HFF-Myc (cell line): ENCODE measurements around the gene SH3D19.
"Not testable (repeated sequence)": the region's sequence is repeated elsewhere in the genome, so short reads cannot be mapped to it uniquely, and the experiment has no call there.

ENCODE experiments used
- DNase-seq: peaks from one replicate; pipeline ENCODE4 v3.0.0-alpha.2; 2011; ENCODE audit warnings: low read depth; ENCODE audit errors: extremely low read depth
- H3K4me3 ChIP-seq: replicated peaks from 2 replicates; pipeline ENCODE4 v1.5.1; 2011; ENCODE audit warnings: low read depth, mild to moderate bottlenecking, control low read depth, low read length
- TF ChIP-seq, protein P1 (sequence below): IDR thresholded peaks from 2 replicates; pipeline ENCODE4 v1.5.1; 2012; ENCODE audit warnings: mild to moderate bottlenecking, low read depth, low read length, control low read depth; ENCODE audit errors: missing control alignments

SH3D19 gene

DNA sequence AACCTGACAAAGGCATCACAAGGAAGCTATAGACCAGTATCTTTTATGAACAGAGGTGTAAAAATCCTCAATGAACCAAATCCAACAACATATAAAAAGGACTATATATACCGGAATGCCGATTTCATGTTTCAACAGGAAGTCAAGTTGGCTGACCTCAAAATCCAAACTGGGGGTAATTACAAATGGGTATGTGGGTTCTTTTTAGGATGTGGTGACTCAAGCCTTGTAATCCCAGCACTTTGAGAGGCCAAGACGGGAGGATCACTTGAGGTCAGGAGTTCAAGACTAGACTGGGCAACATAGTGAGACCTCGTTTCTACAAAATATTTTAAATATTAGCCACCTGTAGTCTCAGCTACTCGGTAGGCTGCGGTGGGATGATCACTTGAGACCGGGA lies 38.0 kb downstream of the SH3D19 start:
- no peak for DNase-seq
- no peak overlapping the region for H3K4me3 ChIP-seq
- TF ChIP-seq, protein P1, sequence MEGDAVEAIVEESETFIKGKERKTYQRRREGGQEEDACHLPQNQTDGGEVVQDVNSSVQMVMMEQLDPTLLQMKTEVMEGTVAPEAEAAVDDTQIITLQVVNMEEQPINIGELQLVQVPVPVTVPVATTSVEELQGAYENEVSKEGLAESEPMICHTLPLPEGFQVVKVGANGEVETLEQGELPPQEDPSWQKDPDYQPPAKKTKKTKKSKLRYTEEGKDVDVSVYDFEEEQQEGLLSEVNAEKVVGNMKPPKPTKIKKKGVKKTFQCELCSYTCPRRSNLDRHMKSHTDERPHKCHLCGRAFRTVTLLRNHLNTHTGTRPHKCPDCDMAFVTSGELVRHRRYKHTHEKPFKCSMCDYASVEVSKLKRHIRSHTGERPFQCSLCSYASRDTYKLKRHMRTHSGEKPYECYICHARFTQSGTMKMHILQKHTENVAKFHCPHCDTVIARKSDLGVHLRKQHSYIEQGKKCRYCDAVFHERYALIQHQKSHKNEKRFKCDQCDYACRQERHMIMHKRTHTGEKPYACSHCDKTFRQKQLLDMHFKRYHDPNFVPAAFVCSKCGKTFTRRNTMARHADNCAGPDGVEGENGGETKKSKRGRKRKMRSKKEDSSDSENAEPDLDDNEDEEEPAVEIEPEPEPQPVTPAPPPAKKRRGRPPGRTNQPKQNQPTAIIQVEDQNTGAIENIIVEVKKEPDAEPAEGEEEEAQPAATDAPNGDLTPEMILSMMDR = no peak

DNA sequence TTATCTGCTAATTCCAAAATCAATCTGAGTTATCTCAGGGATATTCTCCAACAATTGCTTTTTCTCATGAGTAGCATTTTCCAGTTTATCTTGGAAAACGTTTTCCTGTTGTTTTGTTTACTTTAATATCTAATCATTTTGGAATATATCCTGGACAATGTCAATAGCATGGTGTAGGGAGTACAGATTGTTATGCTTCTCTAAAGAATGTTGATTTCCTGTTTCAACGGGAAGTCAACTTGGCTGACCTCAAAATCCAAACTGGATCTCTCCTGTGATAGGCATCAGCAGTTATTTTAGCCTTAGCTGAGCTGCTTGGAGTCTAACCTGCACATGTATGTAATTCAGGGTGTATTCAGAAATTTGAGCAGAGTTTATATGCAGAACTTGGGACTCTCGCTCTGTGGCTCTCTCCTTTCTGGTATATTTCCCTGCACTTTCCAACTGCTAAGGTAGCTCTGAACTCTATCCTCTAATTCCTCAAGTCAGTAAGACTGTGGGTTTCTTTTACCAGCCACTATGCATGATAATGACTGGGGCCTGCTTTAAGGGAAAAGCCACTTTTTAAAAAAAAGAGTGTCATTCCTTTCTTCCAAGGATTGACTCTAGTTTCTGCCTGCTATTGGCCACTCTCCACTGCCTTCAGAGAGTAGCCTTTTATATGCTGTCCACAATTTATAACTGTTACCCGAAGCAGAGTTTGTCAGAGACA lies 40.7 kb downstream of the SH3D19 start:
- DNase-seq = no peak
- TF ChIP-seq, protein P1 = no peak
- H3K4me3 ChIP-seq = no peak overlapping the region

DNA sequence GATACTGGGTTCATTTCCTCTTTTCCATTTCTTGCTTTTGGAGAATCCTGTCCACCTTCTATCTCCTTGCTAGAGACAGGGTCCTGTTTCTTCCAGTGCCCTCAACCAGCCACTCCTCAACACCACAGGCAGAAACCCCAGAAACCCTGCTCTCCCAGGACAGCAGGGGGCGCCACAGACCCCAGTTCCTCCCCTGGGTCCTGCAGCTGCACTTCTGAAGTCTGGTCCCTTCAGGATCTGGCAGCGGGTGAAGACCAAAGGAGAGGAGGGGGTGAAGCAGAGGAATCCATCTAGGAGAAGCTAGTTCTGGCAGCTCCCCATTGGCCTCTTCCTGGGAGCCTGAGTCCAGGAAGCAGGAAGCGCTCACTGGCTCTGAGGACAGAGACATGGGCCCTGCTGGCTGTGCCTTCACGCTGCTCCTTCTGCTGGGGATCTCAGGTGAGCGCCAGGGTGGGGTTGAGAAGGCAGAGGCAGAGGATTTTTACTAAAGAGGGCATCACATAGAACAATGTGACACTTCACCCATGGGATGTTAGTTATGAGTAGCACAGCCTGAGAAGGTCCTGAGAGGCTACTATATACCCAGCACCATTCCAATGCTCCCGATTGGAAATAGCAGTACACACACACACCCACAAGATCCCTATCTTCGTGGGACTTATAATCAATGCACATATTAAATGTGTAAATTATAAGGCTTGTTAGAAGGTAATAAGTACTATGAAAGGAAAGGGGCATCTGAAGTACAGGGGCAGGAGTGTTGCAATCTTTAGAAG lies 48.4 kb downstream of the SH3D19 start, which contains the start of gene PRSS48:
Gene PRSS48 (plus strand): TSS at position 375 of the 776 bp plus-strand sequence. CDS start 12 bp downstream, at position 387.
- no peak for DNase-seq
- H3K4me3 ChIP-seq = no peak within 1 kb of the TSS
- TF ChIP-seq, protein P1 = peak; percentile 93

DNA sequence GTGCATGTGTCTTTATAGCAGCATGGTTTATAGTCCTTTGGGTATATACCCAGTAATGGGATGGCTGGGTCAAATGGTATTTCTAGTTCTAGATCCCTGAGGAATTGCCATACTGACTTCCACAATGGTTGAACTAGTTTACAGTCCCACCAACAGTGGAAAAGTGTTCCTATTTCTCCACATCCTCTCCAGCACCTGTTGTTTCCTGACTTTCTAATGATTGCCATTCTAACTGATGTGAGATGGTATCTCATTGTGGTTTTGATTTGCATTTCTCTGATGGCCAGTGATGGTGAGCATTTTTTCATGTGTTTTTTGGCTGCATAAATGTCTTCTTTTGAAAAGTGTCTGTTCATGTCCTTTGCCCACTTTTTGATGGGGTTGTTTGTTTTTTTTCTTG lies 56.5 kb downstream of the SH3D19 start:
- DNase-seq, H3K4me3 ChIP-seq: not testable (repeated sequence)

DNA sequence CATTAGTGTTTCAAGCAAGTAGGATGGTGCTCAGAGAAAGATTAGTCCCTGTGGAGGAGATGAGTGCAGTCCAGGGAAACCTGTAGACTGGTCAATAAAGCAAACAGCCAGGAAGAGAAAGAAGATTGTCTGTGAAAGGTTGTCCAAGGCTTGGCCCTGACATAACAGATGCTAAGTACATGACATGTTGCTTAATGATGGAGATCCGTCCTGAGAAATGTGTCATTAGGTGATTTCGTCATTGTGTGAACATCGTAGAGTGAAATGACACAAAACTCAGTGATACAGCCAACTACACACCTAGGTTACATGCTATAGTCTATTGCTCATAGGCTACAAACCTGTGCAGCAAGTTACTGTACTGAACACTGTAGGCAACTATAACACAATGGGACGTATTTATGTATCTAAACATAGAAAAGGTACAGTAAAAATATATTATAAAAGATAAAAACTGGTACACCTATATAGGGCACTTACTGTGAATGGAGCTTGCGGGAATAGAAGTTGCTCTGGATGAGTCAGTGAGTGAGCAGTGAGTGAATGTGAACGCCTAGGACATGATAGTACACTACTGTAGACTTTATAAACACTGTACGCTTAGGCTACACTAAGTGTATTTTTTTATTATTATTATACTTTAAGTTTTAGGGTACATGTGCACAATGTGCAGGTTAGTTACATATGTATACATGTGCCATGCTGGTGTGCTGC lies 57.4 kb downstream of the SH3D19 start:
- TF ChIP-seq, protein P1 = no peak
- H3K4me3 ChIP-seq = no peak overlapping the region
- no peak for DNase-seq

DNA sequence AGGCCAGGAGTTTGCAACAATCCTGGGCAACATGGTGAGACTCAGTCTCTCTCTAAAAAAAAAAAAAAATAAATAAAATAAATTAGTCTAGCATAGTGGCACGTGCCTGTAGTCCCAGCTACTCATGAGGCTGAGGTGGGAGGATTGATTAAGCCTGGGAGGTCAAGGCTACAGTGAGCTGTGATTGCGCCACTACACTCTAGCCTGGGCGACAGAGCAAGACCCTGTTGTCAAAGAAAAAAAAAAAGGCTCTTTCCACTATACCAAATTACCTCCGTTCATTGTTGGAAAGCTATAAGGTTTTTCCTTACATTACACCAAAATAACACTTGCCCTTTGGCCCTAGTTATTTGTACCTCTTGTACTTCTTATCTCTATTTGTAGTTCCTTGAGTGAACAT lies 58.3 kb downstream of the SH3D19 start:
- no peak overlapping the region for H3K4me3 ChIP-seq
- TF ChIP-seq, protein P1 = no peak
- no peak for DNase-seq

DNA sequence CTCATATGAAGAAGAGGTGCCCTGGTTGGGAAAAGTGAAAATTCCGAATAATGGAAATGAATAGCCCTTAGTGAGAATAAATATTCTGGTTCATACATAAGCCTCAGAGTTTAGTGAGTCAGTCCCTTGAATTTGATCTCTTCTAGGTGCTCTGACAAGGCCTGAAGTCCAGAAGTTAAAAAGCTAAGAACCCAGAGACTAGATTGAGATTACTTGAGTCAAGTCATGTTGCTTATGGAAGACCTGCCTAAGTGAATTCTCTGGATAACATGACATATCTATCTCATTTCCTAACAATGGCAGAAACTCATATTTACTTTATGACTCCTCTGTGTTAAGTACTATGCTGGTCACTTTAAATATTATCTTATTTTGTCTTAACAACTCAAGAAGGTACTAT lies 58.9 kb downstream of the SH3D19 start:
- H3K4me3 ChIP-seq = no peak overlapping the region
- DNase-seq = no peak
- TF ChIP-seq, protein P1 = no peak
